ENCODE data around the gene SLC20A1.

Gene SLC20A1

GRCh38 chr2:112625474-112626114 is 20.1 kb upstream of the SLC20A1 start:
- no peak for DNase-seq (ENCODE audit: low spot score)

DNA sequence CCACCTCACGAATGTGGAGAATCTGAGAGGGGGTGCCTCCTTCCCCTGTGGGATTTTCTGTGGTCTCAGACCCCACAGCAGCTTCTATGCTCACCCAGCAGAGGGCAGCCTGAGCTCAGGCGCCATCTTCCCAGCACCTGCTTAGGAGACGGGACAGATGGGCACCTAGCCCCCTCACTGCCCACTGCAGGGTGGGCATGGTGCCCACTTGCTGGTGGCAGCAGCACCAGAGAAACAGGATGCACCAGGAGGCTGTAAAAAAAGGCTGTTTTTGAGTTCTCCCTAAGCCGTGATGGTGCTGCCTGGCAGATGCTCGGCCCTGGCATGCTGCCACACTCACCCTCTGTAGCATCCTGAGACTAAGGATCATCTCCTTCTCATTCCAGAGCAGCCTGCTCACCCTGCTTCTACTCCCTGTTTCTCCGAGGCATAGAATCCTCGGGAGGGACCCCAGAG is 19.1 kb upstream of the SLC20A1 start:
- peak; percentile 66 for DNase-seq (ENCODE audit: low spot score)

- DNase-seq (ENCODE audit: low spot score), result peak; percentile 38
These were observed 18.4 kb upstream of the SLC20A1 start for GRCh38 chr2:112627060-112628040.

- DNase-seq (ENCODE audit: low spot score), result no peak
These were observed 16.5 kb upstream of the SLC20A1 start for GRCh38 chr2:112629224-112629623.

DNA sequence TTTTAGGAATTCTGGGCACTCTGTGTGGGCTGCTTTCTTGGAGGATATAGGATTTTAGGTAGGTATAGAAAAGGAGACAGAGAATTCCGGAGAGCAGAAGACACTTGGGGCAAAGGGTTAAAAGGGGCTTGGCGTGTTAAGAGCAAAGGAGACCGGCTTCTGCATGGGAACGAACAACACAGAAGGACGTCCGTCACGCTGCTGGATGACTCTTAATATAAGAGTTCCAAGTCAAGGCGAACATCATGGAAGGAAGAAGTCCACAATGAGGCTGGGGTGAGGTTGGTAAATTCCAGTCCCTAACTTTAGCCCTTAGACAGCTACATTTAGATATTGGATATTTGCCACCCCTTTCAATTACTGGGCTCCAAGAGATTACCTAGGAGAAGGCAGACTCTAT is 15.9 kb upstream of the SLC20A1 start:
- no peak for DNase-seq (ENCODE audit: low spot score)

DNA sequence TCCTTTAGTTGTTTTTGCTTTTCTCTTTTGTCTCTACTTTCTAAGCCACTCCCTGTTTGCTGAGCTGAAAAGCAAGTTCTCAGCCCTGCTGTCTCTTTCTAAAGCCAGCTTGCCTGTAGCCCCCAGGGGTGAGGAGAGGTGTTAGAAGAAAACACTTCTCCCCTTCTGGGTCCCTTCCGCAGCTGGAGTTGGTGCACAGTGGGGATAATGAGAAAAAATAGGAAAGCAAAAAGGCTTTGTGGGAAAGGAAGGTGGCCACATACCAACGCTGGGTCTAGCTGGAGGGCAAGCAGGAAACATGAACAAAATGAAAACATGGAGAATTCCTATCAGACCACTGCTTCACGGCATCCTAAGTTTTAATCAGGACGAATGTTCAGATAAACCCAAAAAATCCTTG is 15.5 kb upstream of the SLC20A1 start:
- no peak for DNase-seq (ENCODE audit: low spot score)

- DNase-seq (ENCODE audit: low spot score), result no peak
These were observed 12.0 kb upstream of the SLC20A1 start for GRCh38 chr2:112633708-112634107.

DNA sequence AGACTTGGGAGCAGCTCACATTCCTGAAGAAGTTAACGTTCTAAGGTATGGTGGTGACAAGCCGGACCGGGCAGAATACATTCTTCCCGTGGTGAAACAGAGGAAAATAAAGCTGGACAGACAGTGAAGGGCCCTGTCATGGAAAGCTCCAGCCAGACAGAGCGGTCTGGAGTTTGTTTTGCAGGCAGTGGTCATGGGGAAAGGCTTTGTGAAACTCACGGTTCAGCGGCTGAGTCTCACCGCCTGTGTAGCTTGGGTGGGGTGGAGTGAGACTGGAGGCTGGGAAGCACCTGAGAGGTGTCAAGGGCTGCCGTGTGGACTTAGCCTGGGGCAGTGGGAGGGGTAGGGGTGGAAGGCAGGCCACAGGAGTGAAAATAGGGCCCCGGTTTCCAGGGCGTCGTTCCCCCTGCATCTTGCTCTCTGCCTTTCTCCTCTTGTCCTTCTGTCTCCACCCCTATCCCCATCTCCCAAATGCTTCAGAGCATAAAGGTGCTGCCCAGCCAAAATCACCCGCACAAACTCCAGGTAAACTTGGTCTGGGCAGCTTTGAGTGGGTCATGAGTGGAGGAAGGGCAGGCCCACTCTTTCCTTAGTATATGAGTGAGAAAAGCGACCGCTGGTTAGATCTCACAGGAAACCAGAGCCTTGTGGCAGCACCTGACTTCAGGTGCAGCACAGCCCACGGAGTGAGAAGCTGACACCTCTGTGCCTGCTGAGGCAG is 11.4 kb upstream of the SLC20A1 start:
- peak; percentile 35 for DNase-seq (ENCODE audit: low spot score)

DNA sequence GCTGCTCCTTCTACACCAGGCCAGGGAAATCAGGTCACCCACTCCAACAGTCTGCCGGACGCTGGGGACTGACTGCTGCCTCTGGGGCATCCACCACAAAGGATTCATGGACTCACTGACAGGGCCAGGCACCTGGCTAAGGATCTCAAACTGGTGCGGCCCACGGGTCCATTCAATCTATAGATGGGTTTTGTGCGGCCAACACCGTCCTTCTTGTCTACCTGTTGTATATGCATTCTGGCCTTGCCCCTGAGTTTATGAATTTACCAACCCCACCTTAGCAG is 10.9 kb upstream of the SLC20A1 start:
- DNase-seq (ENCODE audit: low spot score), result no peak

DNA sequence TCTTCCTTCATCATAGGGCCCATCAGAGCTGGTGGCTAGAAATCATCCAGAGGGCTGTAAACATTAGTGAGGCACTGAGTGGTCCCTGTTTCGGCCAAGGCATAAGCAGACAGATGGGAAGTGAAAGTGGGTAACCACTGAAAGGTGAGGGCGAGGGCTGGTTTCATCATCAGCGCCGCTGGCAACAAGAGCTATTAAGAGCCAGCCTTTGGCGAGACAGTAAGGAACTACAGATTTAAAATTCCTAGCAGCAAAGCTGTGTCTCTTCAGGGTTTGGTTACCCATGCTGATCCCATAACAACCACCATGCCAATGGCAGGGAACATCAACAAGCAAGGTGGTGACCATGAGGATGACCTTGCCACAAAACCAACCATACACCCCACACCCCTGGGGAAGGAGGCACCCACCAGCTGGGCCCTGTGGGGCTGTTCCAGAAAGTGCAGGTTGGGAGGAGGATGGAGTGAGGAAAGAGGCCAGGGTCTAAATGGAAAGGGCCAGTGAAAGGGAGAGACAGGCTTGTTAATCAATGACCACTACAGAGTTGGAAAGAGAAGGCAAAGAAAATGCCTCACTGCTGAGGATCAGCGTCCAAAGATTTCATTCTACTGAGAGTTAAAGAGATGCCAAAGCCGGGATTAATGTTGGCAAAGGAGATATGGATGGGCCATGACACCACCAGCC is 9.0 kb upstream of the SLC20A1 start:
- no peak for DNase-seq (ENCODE audit: low spot score)

- no peak for DNase-seq (ENCODE audit: low spot score)
These were observed 8.5 kb upstream of the SLC20A1 start for GRCh38 chr2:112637289-112637660.

DNA sequence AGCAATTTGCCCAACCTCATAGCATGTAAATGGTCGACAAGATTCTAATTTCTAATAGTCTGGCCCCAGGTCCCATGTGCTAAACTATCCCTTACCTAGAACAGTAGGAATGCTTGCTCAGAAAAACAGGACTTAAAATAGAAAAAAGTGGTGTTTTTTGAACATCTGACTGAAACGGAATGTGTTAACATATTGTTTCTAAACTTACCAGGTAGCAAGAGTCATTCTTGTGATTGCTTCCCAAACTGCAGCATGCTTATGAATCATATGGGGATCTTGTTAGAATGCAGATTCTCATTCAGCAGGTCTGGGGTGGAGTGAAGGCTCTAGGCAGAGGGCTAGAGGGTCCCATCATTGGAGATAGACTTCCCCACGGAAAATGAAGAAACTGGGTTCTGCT is 5.8 kb upstream of the SLC20A1 start:
- no peak for DNase-seq (ENCODE audit: low spot score)

- DNase-seq (ENCODE audit: low spot score), result no peak
These were observed 5.3 kb upstream of the SLC20A1 start for GRCh38 chr2:112640467-112640799.

- no peak for DNase-seq (ENCODE audit: low spot score)
These were observed 4.7 kb upstream of the SLC20A1 start for GRCh38 chr2:112640800-112641675.

GRCh38 chr2:112641701-112642100 is 4.0 kb upstream of the SLC20A1 start:
- DNase-seq (ENCODE audit: low spot score), result no peak

- DNase-seq (ENCODE audit: low spot score), result no peak
These were observed 3.2 kb upstream of the SLC20A1 start for GRCh38 chr2:112642561-112642960.

- DNase-seq (ENCODE audit: low spot score), result no peak
These were observed 2.8 kb upstream of the SLC20A1 start for GRCh38 chr2:112642966-112643365.

DNA sequence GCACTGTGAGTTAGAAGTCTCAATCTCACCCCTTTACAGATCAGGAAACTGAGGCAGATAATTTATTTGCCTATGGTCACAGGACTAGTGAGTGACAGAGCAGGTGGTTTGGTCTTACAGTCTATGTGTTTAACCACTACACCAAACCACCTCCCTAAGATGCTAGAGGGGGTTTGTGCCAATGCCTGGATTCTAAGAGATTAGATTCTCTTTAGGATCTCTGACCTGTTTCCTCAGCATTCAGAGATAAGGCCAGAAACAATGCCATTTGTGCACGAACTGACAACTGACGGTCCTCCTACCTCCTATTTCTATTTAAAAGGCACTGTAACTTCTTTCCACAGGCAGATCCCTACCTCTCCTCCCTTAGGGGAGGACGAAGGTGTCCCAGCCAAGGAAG is 2.3 kb upstream of the SLC20A1 start:
- DNase-seq (ENCODE audit: low spot score), result no peak

DNA sequence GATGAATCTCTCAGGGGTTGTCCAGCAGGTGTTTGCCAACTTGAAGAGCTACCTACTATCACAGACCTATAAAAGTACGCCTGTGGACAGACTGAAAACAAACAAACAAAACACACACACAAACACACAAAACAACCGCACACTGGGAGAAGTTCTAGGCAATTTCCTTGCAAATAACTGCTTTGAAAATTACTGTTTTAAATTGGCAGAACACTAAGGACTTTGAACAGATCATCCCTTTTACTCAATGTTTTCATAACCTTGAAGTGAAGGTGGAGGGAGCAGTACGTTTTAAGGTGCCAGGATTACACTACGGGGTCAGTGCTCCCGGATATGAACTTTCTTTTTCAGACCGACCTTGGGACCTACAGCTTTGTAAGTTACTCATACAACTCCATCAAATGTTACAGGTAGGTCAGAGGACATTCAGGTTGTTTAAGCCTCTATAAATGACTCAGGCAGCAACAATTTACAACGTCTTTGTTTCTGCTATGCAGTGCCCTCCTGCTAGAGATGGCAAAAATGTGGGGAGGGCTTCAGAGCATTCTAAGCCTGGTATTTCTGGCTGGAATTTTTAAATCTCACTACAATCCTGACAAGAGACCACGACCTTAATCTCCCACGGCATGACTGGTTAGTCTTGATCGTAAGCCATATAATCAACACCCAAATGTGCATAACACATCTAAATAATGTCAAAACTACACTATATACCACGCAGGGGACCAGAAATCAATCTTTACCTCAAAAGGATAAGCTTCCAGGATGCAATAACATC is 1.4 kb upstream of the SLC20A1 start:
- DNase-seq (ENCODE audit: low spot score), result no peak

GRCh38 chr2:112644933-112645309 is 818 bp upstream of the SLC20A1 start:
- no peak for DNase-seq (ENCODE audit: low spot score)
